Endothelial cell (in vitro differentiated cells): Measurements from ENCODE around the gene FAM20C. TPM values are rescaled to one million over a fixed set of nuclear protein-coding genes. Genes with fewer than 3 reads are reported as not detected.

Experiments
- DNase-seq: peaks from one replicate; pipeline ENCODE4 v3.0.0; 2021; ENCODE audit warnings: low spot score
- H3K27ac Mint-ChIP-seq: one replicate; pipeline ENCODE4 v1.8.0; 2021; ENCODE audit warnings: mixed read lengths, inconsistent platforms; ENCODE audit not compliant: unreplicated experiment
- H3K27me3 Mint-ChIP-seq: one replicate; pipeline ENCODE4 v1.8.0; 2021; ENCODE audit warnings: mild to moderate bottlenecking, moderate library complexity, mixed read lengths, inconsistent platforms; ENCODE audit not compliant: unreplicated experiment
- H3K36me3 Mint-ChIP-seq: one replicate; pipeline ENCODE4 v1.8.0; 2021; ENCODE audit warnings: mild to moderate bottlenecking, low read depth, mixed read lengths, inconsistent platforms; ENCODE audit not compliant: unreplicated experiment
- H3K4me1 Mint-ChIP-seq: one replicate; pipeline ENCODE4 v1.8.0; 2021; ENCODE audit warnings: mild to moderate bottlenecking, mixed read lengths, inconsistent platforms; ENCODE audit not compliant: unreplicated experiment
- H3K4me3 Mint-ChIP-seq: one replicate; pipeline ENCODE4 v1.8.0; 2021; ENCODE audit warnings: mild to moderate bottlenecking, mixed read lengths, inconsistent platforms; ENCODE audit not compliant: unreplicated experiment
- H3K9me3 Mint-ChIP-seq: one replicate; pipeline ENCODE4 v1.8.0; 2021; ENCODE audit warnings: mixed read lengths, inconsistent platforms; ENCODE audit not compliant: unreplicated experiment
- CTCF ChIP-seq: fragments of 200-600 bp; sonication (generic); IDR thresholded peaks from one replicate; pipeline ENCODE4 v1.5.0; 2021; ENCODE audit warnings: antibody characterized with exemption; ENCODE audit not compliant: unreplicated experiment
- total RNA-seq: library from RNA; stranded (reverse); fragmentation: NEBNext Ultra II Directional; extraction: Animal tissue kit (Norgen Biotek cat#: 25700); gene quantifications from one replicate; pipeline ENCODE4 v1.2.1, GENCODE V29; 2021; ENCODE audit not compliant: unreplicated experiment

Gene FAM20C
- total RNA-seq, 1 donor from 2014 or later: 3.1 TPM

- Mint-ChIP-seq H3K4me3 (no peak overlapping the region), H3K4me1 (no peaks in the 10 kb centered on the region), H3K27me3 (peaks cover 5% of the 10 kb centered on the region), H3K9me3 (no peaks in the 10 kb centered on the region), H3K36me3 (no peaks in the 10 kb centered on the region), H3K27ac (no peak overlapping the region)
- no peak for TF ChIP-seq CTCF
- DNase-seq: no peak
These were observed 88.1 kb downstream of the FAM20C start for GRCh38 chr7:280461-280860.

GRCh38 chr7:281637-282036 is 89.3 kb downstream of the FAM20C start:
- no peak for DNase-seq

DNA sequence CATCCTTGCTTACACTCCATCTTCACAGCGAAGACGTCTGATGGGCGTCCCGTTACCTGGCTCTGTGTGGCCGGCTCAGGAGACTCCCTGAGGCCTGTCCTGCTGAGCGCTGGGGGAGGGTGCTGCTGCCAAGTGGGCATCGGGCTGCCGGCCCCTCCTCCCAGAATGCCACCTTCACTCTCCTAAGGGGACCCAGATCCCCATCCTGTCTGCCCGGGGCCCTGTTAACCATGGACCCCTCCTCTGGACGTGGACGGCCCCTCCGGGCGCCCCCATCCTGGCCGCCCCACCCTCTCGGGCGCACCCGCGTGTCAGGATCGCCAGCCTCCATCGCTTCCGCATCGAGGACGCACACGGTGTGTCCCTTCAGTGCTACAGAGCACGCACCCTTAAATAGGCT is 90.2 kb downstream of the FAM20C start:
- Mint-ChIP-seq H3K4me3 (no peak overlapping the region), H3K4me1 (no peaks in the 10 kb centered on the region), H3K36me3 (no peaks in the 10 kb centered on the region), H3K27me3 (peaks cover 3% of the 10 kb centered on the region), H3K27ac (no peak overlapping the region), H3K9me3 (peaks cover 4% of the 10 kb centered on the region)
- DNase-seq: no peak
- TF ChIP-seq CTCF: no peak

More at GRCh38 chr7:281637-282036, 89.3 kb downstream of the FAM20C start:
- peaks cover 3% of the 10 kb centered on the region for H3K27me3 Mint-ChIP-seq
- TF ChIP-seq CTCF: no peak
- no peak overlapping the region for H3K4me3 Mint-ChIP-seq
- H3K27ac Mint-ChIP-seq: no peak overlapping the region
- H3K9me3 Mint-ChIP-seq: no peaks in the 10 kb centered on the region
- H3K4me1 Mint-ChIP-seq: no peaks in the 10 kb centered on the region
- H3K36me3 Mint-ChIP-seq: no peaks in the 10 kb centered on the region

- no peaks in the 10 kb centered on the region for H3K4me1 Mint-ChIP-seq
- peaks cover 5% of the 10 kb centered on the region for H3K27me3 Mint-ChIP-seq
- peaks cover 3% of the 10 kb centered on the region for H3K36me3 Mint-ChIP-seq
- peaks cover 8% of the 10 kb centered on the region for H3K9me3 Mint-ChIP-seq
- H3K27ac Mint-ChIP-seq: no peak overlapping the region
- no peak for DNase-seq
- H3K4me3 Mint-ChIP-seq: no peak overlapping the region
- TF ChIP-seq CTCF: no peak
These were observed 92.7 kb downstream of the FAM20C start for GRCh38 chr7:284762-285722.

DNA sequence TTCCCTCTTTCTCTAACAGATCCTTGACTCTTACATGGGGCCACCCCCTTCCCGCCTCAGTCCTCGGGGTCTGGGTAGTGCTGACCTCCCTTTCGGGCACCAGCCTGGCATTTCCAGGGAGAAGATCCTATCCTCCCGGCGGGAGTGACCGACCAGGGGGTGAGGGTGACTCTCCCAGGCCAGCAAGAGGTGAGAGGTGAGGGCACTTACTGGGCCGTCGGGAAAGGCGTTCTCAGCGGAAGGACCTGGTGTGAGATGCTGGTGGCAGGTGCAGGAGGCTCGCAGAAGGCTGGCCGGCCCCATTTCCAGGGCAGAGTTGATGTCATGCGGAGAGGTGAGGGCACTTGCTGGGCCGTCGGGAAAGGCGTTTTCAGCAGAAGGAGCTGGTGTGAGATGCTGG is 93.4 kb downstream of the FAM20C start:
- no peak overlapping the region for H3K27ac Mint-ChIP-seq
- peaks cover 8% of the 10 kb centered on the region for H3K9me3 Mint-ChIP-seq
- no peak for TF ChIP-seq CTCF
- no peaks in the 10 kb centered on the region for H3K4me1 Mint-ChIP-seq
- peaks cover 5% of the 10 kb centered on the region for H3K27me3 Mint-ChIP-seq
- peaks cover 3% of the 10 kb centered on the region for H3K36me3 Mint-ChIP-seq
- DNase-seq: no peak
- no peak overlapping the region for H3K4me3 Mint-ChIP-seq
